Naive thymus-derived CD8-positive, alpha-beta T cell (primary cell): ENCODE measurements around the gene SMAD1. TPM values are rescaled to one million over a fixed set of nuclear protein-coding genes. Genes with fewer than 3 reads are reported as not detected.

Source experiments
- ATAC-seq, 2 donors: fragments of 150-1000 bp; cut with Tn5 transposase in 1 of 2; sonication (Bioruptor Pico), chemical (Tn5 transposase) in 1 of 2; 1 replicate in 1 of 2; 2 replicates in 1 of 2; pipeline ENCODE4 v1.10.0; 2021; ENCODE audit warnings: mild to moderate bottlenecking in 2 of 2, moderate library complexity in 2 of 2
- POLR2A ChIA-PET: fragments of 350-600 bp; sonication (Branson Sonifier 250); formaldehyde crosslinking; loops from one replicate; lab custom pipeline; 2021; ENCODE audit warnings: antibody characterized with exemption; lab: Charles Lee
- DNase-seq, 10 donors: peaks; one replicate each; pipeline versions ENCODE4 v3.0.0 to v3.0.0-alpha.2; 2020 to 2022
- H3K27ac Mint-ChIP-seq, 10 donors: one replicate each; pipeline ENCODE4 v1.8.0; 2020 to 2022; ENCODE audit warnings: mild to moderate bottlenecking in 10 of 10, mixed read lengths in 10 of 10, moderate library complexity in 4 of 10, inconsistent platforms in 1 of 10
- H3K27me3 Mint-ChIP-seq, 5 donors: one replicate each; pipeline ENCODE4 v1.8.0; 2021 to 2022; ENCODE audit warnings: mixed read lengths in 5 of 5
- H3K36me3 Mint-ChIP-seq, 3 donors: one replicate each; pipeline ENCODE4 v1.8.0; 2020 to 2022; ENCODE audit warnings: mixed read lengths in 3 of 3, mild to moderate bottlenecking in 2 of 3, inconsistent platforms in 1 of 3
- H3K4me1 Mint-ChIP-seq, 4 donors: one replicate each; pipeline ENCODE4 v1.8.0; 2021 to 2022; ENCODE audit warnings: mixed read lengths in 4 of 4
- H3K4me3 Mint-ChIP-seq, 10 donors: one replicate each; pipeline ENCODE4 v1.8.0; 2020 to 2022; ENCODE audit warnings: mild to moderate bottlenecking in 10 of 10, mixed read lengths in 10 of 10, moderate library complexity in 6 of 10, inconsistent platforms in 1 of 10
- H3K9me3 Mint-ChIP-seq, 9 donors: one replicate each; pipeline ENCODE4 v1.8.0; 2020 to 2022; ENCODE audit warnings: mixed read lengths in 9 of 9, mild to moderate bottlenecking in 3 of 9, inconsistent platforms in 1 of 9, moderate library complexity in 1 of 9
- polyA plus RNA-seq, 3 donors: library from polyadenylated mRNA; unstranded; fragments of 300-500 nt; fragmentation: Illumina TruSeq; gene quantifications; one replicate each; pipeline ENCODE4 v1.2.3, GENCODE V29; 2021
- total RNA-seq, 8 experiments: library from RNA in 2 of 8; stranded (reverse) in 2 of 8; gene quantifications; one replicate each; pipeline ENCODE4 v1.2.3 and lab custom pipeline; 2021 to 2026

Gene SMAD1
- total and polyA plus RNA-seq, 5 experiments from 2014 or later = 0.34 to 0.73 (median 0.67) TPM; not detected in 2

GRCh38 chr4:145533961-145534360, 52.3 kb downstream of the SMAD1 start:
- POLR2A ChIA-PET = no interaction called here
- no peak overlapping the region for H3K27ac Mint-ChIP-seq
- peaks cover 0 to 15% (median 0%) of the 10 kb centered on the region in 5 donors for H3K27me3 Mint-ChIP-seq
- no peaks in the 10 kb centered on the region for H3K9me3 Mint-ChIP-seq
- ATAC-seq (no peak), DNase-seq (no peak)
- H3K4me1 Mint-ChIP-seq = no peaks in the 10 kb centered on the region
- H3K4me3 Mint-ChIP-seq = no peak overlapping the region
- no peaks in the 10 kb centered on the region for H3K36me3 Mint-ChIP-seq

DNA sequence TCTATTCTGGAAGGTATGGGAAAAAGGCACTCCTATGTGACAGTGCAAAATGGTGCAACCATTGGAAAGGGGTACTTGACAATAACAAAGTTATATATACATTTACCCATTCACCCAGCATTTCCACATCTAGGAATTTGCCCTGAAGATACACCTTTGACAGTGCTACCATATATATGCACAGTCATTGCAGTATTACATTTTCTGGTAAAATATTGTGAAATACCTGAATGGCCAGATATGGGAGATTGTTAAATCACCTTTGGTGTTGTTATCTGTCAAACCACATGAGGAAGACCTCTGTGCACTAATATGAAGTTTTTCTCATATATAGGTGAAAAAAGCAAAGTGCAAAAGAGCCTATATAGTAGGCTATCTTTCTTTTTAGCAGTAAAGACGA, 53.5 kb downstream of the SMAD1 start:
- Mint-ChIP-seq H3K9me3 (no peaks in the 10 kb centered on the region), H3K36me3 (no peaks in the 10 kb centered on the region), H3K4me3 (no peak overlapping the region), H3K4me1 (peaks cover 0 to 5% (median 0%) of the 10 kb centered on the region in 4 donors), H3K27ac (no peak overlapping the region), H3K27me3 (peaks cover 3 to 15% (median 4%) of the 10 kb centered on the region in 5 donors)
- POLR2A ChIA-PET = no interaction called here
- no peak for ATAC-seq
- DNase-seq = no peak

DNA sequence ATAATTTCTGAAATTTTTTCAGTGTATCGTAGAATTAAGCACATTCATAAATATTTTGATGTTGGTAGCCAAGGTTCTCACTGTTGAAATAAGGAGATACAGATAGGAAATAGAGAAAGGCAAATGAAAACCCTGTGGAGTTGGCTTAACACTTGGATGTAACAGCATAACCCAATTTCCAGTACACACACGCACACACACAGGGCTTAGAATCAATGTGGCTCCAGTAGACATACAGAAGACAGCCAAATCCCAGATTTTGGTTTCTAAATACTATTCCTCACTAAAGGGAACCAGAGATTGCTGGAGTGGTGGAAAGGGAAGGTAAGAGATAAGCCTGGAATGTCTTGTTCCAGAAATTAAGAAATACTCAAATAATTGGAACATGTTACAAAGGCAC, 54.4 kb downstream of the SMAD1 start:
- Mint-ChIP-seq H3K27ac (no peak overlapping the region), H3K36me3 (no peaks in the 10 kb centered on the region), H3K27me3 (peaks cover 3 to 15% (median 4%) of the 10 kb centered on the region in 5 donors), H3K4me1 (peaks cover 0 to 5% (median 0%) of the 10 kb centered on the region in 4 donors), H3K9me3 (no peaks in the 10 kb centered on the region), H3K4me3 (no peak overlapping the region)
- no peak for DNase-seq
- no peak for ATAC-seq
- POLR2A ChIA-PET = no interaction called here

DNA sequence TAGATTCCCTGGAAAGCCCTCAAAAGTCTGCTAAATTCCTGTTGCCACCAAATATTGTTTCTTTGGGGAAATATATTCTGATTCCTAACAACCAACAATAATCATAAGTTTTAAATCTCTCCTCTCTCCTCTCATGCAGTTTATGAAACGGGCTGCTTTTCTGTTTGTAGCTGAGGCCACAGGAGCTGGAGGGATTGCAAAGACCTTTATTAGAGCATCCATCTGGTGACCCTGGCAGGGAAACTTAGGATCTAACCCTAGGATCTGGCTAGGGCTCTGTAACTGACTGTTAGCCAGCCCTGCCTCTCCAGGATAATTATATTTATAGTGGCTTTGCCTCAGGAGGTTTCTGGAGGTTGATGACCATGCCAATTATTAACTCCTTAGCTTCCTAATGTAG, 56.9 kb downstream of the SMAD1 start:
- POLR2A ChIA-PET = no interaction called here
- ATAC-seq = no peak
- Mint-ChIP-seq H3K4me3 (no peak overlapping the region), H3K27me3 (peaks cover 3 to 15% (median 5%) of the 10 kb centered on the region in 5 donors), H3K4me1 (peaks cover 0 to 5% (median 0%) of the 10 kb centered on the region in 4 donors), H3K36me3 (no peaks in the 10 kb centered on the region), H3K27ac (no peak overlapping the region), H3K9me3 (no peaks in the 10 kb centered on the region)
- DNase-seq = no peak

DNA sequence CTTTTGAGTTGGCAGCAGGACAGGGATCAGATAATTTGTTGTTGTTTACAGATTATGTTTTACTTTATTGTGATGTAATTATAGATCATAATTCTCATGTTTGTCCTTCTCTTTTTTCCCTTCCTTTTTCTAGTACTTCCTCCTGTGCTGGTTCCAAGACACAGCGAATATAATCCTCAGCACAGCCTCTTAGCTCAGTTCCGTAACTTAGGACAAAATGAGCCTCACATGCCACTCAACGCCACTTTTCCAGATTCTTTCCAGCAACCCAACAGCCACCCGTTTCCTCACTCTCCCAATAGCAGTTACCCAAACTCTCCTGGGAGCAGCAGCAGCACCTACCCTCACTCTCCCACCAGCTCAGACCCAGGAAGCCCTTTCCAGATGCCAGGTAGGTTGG, 58.0 kb downstream of the SMAD1 start:
- Mint-ChIP-seq H3K4me3 (no peak overlapping the region), H3K4me1 (peaks cover 0 to 5% (median 0%) of the 10 kb centered on the region in 4 donors), H3K27ac (peak overlapping the region in 1 of 10 donors; percentile 61), H3K36me3 (no peaks in the 10 kb centered on the region), H3K27me3 (peaks cover 4 to 15% (median 5%) of the 10 kb centered on the region in 5 donors), H3K9me3 (no peaks in the 10 kb centered on the region)
- POLR2A ChIA-PET = no interaction called here
- no peak for DNase-seq
- ATAC-seq = no peak

GRCh38 chr4:145540235-145540634, 58.6 kb downstream of the SMAD1 start:
- H3K27me3 Mint-ChIP-seq = peaks cover 4 to 13% (median 5%) of the 10 kb centered on the region in 5 donors
- no peaks in the 10 kb centered on the region for H3K36me3 Mint-ChIP-seq
- H3K4me3 Mint-ChIP-seq = no peak overlapping the region
- ATAC-seq (no peak), DNase-seq (no peak)
- no peak overlapping the region for H3K27ac Mint-ChIP-seq
- POLR2A ChIA-PET = no interaction called here
- H3K9me3 Mint-ChIP-seq = no peaks in the 10 kb centered on the region
- peaks cover 0 to 5% (median 0%) of the 10 kb centered on the region in 4 donors for H3K4me1 Mint-ChIP-seq

DNA sequence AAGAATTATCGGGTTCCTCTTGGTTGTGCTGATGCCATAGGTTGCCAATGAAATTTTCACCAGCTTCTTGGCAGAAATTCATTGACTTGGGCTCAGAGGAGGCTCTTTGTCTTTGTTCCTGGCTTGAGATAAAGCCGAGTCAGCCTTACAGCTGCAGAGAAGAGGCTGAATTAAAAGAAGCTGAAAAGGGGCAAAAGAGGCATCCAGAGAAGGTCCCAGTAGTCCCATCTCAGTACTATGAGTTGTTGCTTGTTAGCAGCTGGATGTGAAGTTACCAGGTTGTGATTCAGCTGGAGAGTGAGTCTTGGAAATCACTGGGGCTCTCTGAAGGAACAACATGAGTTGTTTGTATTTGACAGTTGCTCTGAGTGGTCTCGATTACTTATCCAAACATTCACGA, 59.7 kb downstream of the SMAD1 start:
- H3K9me3 Mint-ChIP-seq = no peaks in the 10 kb centered on the region
- no peaks in the 10 kb centered on the region for H3K36me3 Mint-ChIP-seq
- ATAC-seq = no peak
- no peak for DNase-seq
- peaks cover 0 to 9% (median 5%) of the 10 kb centered on the region in 5 donors for H3K27me3 Mint-ChIP-seq
- POLR2A ChIA-PET = no interaction called here
- H3K27ac Mint-ChIP-seq = no peak overlapping the region
- peaks cover 0 to 5% (median 0%) of the 10 kb centered on the region in 4 donors for H3K4me1 Mint-ChIP-seq
- no peak overlapping the region for H3K4me3 Mint-ChIP-seq

DNA sequence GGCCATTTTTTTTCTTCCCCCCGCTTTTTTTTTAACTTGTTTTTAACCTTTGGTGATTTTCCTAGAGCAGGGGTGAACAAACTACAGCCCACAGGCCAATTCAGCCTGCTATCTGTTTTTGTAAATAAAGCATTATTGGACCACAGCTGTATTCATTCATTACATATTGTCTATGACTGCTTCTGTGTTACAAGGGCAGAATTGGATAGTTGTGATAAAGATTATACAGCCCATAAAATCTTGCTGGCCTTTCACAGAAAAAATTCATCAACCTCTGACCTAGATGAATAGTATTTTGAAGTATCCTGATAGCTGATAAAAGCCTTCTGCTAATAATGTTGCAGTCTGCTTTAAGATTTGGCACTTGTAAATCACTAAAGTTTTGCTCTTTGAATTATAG, 63.4 kb downstream of the SMAD1 start:
- Mint-ChIP-seq H3K27me3 (peaks cover 0 to 5% (median 2%) of the 10 kb centered on the region in 5 donors), H3K36me3 (no peaks in the 10 kb centered on the region), H3K9me3 (no peaks in the 10 kb centered on the region), H3K4me3 (no peak overlapping the region), H3K4me1 (peaks cover 0 to under 1% (median 0%) of the 10 kb centered on the region in 4 donors), H3K27ac (no peak overlapping the region)
- no peak for DNase-seq
- POLR2A ChIA-PET = no interaction called here
- no peak for ATAC-seq

GRCh38 chr4:145545538-145546174, 64.0 kb downstream of the SMAD1 start:
- no peak for DNase-seq
- H3K27me3 Mint-ChIP-seq = peaks cover 0 to 5% (median 2%) of the 10 kb centered on the region in 5 donors
- H3K9me3 Mint-ChIP-seq = no peaks in the 10 kb centered on the region
- POLR2A ChIA-PET = no interaction called here
- no peaks in the 10 kb centered on the region for H3K36me3 Mint-ChIP-seq
- no peak overlapping the region for H3K27ac Mint-ChIP-seq
- H3K4me1 Mint-ChIP-seq = no peaks in the 10 kb centered on the region
- H3K4me3 Mint-ChIP-seq = no peak overlapping the region
- ATAC-seq = no peak

GRCh38 chr4:145546175-145546915, 64.7 kb downstream of the SMAD1 start:
- POLR2A ChIA-PET = no interaction called here
- DNase-seq = no peak
- Mint-ChIP-seq H3K27ac (no peak overlapping the region), H3K27me3 (peaks cover 0 to 5% (median 2%) of the 10 kb centered on the region in 5 donors), H3K4me3 (no peak overlapping the region), H3K9me3 (no peaks in the 10 kb centered on the region), H3K4me1 (no peaks in the 10 kb centered on the region), H3K36me3 (no peaks in the 10 kb centered on the region)
- ATAC-seq = no peak

DNA sequence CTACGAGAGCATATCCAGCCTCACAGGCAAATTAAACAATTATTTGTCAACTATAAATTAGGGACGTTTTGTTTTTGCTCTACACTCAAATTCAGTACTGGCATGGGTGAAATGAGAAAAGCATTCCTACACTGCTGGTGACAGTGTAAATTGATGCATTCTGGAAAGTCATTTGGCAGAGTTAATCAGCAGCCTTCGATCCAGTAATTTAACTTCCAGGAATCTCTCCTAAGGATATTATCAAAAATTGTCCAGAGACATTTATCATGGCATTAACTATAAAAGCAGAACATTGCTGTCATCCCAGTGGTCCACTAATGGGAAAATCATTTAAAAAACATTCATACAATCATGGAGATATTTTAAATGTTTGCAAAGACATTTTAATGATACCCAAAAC, 70.0 kb downstream of the SMAD1 start:
- H3K9me3 Mint-ChIP-seq = no peaks in the 10 kb centered on the region
- no peak overlapping the region for H3K27ac Mint-ChIP-seq
- peaks cover 0 to 6% (median 0%) of the 10 kb centered on the region in 4 donors for H3K4me1 Mint-ChIP-seq
- ATAC-seq (no peak), DNase-seq (no peak)
- no peak overlapping the region for H3K4me3 Mint-ChIP-seq
- peaks cover 0 to 2% (median 0%) of the 10 kb centered on the region in 5 donors for H3K27me3 Mint-ChIP-seq
- POLR2A ChIA-PET = no interaction called here
- no peaks in the 10 kb centered on the region for H3K36me3 Mint-ChIP-seq

DNA sequence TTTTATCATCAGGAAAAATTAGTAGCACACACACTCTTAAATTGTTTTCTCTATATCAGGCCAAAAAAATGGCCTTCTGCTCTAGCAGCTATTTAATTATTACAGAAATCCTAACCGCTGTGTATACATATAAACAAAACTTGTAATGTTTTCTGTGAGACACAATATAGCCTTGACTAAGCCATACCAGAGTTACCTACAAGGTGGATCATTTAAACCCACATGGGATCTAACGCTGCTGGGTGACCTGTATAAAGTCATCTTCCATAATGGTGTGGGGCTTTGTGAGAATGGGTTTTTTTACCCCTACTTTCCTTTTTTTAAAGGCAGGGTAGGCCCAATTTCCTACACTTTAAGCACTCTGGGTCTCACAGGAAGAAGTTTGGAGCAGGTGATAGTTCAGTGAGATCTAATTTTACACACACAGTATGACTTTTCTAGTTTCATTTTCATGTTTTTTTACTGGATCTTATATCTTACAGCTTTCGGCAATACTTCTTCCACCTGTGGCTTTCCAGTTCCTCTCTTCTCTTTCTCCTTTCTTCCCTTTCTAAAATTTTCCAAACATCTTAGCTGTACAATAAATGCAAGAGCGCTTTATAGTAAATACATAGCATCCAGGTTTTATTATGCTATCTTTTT, 70.6 kb downstream of the SMAD1 start:
- no peak for ATAC-seq
- Mint-ChIP-seq H3K9me3 (no peaks in the 10 kb centered on the region), H3K4me1 (peaks cover 0 to 6% (median 0%) of the 10 kb centered on the region in 4 donors), H3K4me3 (no peak overlapping the region), H3K27ac (peak overlapping the region in 1 of 10 donors; percentile 70), H3K27me3 (peaks cover 0 to 2% (median 0%) of the 10 kb centered on the region in 5 donors), H3K36me3 (no peaks in the 10 kb centered on the region)
- POLR2A ChIA-PET = no interaction called here
- no peak for DNase-seq

DNA sequence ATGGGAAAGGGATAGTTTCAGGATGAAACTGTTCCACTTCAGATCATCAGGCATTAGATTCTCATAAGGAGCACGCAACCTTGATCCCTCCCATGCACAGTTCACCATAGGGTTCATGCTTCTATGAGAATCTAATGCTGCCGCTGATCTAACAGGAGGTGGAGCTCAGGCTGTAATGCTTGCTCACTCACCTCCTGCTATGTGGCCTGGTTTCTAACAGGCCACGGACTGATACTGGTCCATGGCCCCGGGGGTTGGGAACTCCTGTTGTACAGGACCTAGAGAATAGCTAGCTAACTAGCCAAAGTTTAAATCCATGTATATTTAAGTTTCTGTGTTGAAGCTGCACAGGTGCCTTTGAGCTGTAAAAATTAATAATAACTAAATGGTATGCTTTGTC, 71.7 kb downstream of the SMAD1 start:
- Mint-ChIP-seq H3K27ac (no peak overlapping the region), H3K4me1 (peaks cover 0 to 6% (median 0%) of the 10 kb centered on the region in 4 donors), H3K27me3 (no peaks in the 10 kb centered on the region), H3K9me3 (no peaks in the 10 kb centered on the region), H3K36me3 (no peaks in the 10 kb centered on the region), H3K4me3 (no peak overlapping the region)
- DNase-seq = no peak
- POLR2A ChIA-PET = no interaction called here
- ATAC-seq = no peak
